ENCODE data around the gene LTN1.
"Not testable (repeated sequence)": the region's sequence is repeated elsewhere in the genome, so short reads cannot be mapped to it uniquely, and the experiment has no call there.

The LTN1 gene

GRCh38 chr21:28975397-28975796, 17.3 kb downstream of the LTN1 start:
- DNase-seq = no peak

DNA sequence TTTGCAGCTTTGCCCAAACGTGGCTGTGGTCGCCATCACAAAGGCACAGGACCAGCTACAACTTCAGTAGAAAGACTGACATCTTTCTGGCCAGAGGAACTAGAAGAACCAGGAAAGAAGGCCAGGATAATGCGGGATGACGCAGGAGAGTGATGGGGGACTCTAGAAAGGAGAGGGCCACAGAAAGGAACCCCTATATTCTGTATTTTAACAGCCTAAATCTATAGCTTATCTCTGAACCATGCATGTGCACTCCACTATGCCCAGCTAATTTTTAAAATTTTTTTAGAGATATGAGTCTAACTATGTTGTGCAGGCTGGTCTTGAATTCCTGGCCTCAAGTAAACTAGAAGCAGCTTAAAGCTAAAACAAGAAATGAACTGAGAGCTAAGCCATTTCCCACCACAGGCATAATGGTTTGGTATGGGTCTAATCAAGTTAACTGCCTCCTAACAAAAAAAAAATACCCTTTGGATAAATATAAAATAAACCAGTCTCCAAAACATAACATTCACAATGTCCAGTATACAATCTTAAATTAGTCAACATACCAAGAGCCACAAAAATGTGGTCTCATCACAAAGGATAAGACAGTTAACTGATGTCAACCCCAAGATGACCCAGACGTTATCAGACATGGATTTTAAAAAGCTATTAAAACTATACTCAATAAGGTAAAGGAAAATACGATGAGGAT, 18.0 kb downstream of the LTN1 start:
- no peak for DNase-seq

- DNase-seq = no peak
Observed at GRCh38 chr21:28972398-28972797, 20.3 kb downstream of the LTN1 start.

DNA sequence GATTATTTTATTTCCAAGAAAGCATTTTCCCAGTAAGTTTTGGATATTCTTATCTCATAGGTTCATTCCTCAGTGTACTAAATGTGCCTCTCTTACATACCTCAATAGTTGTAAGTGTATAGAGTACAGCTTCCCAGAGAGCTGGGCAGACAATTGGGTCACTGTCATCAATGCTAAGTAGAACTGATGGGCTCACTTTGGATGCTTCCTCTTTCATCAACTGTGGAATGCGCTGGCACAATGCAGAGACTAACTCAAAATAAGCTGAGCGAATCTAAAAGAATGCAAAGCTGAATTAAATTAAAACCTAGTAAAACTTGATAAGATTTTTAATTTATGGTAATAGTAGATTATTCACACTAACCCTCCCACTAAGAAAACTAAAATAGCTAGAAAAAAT, 21.5 kb downstream of the LTN1 start:
- no peak for DNase-seq

DNA sequence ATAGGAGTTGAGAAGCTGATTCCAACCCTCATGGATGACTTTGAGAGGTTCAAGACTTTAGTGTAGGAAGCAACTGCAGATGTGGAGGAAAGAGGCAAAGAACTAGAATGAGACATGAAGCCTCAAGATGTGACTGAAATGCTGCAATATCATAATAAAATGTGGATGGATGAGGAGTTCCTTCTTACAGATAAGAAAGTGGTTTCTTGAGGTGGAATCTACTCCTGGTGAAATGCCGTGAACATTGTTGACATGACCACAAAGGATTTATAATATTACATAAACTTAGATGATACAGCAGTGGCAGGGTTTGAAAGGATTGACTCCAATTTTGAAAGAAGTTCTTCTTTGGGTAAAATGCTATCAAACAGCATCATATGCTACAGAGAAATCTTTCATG, 28.8 kb downstream of the LTN1 start:
- no peak for DNase-seq

- no peak for DNase-seq
Observed at GRCh38 chr21:28962465-28962864, 30.2 kb downstream of the LTN1 start.

DNA sequence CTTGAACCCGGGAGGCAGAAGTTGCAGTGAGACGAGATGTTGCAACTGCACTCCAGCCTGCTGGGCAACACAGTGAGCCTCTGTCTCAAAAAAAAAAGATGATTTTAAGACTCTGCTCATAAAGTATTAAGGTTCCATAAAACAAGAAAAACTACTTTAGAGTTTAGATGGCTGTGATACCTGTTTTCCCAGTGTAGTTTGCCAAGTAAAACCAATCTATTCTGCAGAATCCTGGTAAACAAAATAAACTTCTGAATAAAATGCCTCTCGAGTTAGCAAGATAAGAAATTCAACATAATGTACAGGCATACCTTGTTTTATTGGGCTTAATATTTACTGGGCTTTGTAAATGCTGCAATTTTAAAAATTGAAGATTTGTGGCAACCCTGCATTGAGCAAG, 30.8 kb downstream of the LTN1 start:
- DNase-seq = no peak

GRCh38 chr21:28960245-28960644, 32.4 kb downstream of the LTN1 start:
- no peak for DNase-seq

DNA sequence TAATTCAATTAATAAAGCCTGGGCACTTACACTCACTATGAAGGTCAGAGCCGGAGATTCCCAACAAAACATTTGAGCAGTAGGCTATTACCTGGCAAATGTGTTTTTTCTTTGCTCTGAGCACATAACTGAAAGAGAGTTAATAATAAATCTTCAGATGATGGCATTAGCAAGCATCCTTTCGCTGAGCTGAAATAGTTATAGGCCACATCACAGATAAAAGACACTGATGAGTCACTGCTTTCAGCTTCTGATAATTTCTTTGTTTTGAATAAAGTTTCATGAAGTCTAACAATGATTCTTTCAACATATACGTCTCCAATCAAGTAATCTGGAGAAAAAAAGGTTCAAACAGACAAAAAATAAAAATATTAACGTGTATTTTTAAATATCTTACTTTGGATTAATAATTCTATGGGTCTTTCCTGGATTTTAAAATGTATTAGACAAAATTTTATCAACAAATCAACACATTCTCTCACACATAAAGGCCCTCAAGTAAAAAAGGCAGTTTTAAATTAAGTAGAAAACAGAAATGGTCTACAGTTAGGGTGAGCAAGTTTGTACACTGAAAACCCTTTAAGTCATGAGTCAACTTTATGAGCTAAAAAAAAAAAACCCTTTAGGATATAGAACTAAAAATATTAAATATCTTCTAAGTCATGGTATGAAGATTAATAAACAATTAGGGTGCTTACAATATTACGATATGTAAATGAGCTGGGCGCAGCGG, 33.1 kb downstream of the LTN1 start:
- DNase-seq = no peak

- DNase-seq = no peak
Observed at GRCh38 chr21:28953247-28953646, 39.4 kb downstream of the LTN1 start.

DNA sequence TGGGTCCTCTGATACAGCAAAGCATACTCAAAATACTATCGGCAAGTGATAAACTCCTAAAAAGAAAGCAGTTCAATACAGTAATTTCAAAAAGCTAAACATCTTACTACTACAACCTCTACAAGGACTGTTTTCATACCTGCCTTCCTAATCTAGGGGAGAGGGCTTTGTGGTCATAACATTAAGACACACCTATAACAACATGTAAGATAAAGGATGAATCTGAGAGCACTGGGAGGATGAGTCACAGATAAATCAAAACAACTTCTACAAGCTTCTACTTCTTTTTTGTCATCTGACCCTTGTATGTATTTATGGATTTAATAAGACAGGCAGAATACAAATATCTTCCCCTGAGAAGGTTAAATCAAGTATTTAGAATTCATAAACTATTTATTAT, 40.0 kb downstream of the LTN1 start:
- no peak for DNase-seq

- DNase-seq = no peak
Observed at GRCh38 chr21:28949318-28949717, 43.4 kb downstream of the LTN1 start.

GRCh38 chr21:28944296-28944695, 48.4 kb downstream of the LTN1 start:
- no peak for DNase-seq

GRCh38 chr21:28943631-28944030, 49.0 kb downstream of the LTN1 start:
- DNase-seq = no peak

DNA sequence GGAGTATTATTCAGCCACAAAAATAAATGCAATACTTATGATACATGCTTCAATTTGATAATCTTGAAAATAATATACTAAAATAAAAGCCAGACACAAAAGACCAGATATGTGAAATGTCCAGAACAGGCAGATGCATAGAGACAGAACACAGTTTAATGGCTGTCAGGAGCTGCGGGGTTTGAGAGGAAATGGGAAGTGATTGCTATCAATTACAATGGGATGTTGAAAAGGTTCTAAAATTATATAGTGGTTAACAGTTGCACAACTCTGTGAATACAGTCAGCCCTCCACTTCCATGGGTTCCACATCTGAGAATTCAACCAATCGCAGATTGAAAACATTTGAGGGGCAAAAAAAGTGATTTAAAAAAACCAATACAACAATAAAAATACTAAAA, 54.0 kb downstream of the LTN1 start:
- DNase-seq = no peak

DNA sequence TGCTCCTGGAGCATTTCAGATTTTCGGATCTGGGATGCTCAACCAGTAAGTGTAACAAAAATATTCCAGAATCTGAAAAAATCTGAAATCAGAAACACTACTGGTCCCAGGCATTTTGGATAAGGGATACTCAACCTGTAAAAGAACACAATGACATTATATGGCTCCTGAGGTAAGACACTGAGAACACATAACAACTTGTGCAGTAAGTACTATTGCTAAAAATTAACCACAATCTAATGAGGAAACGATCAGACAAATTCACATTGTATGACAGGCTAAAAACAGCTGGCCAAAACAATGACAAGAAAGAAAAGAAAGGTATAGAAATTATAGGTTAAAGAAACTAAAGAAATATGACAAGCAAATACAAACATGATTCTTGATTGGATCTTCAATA, 54.9 kb downstream of the LTN1 start:
- no peak for DNase-seq

- DNase-seq = no peak
Observed at GRCh38 chr21:28936721-28937120, 56.0 kb downstream of the LTN1 start.

DNA sequence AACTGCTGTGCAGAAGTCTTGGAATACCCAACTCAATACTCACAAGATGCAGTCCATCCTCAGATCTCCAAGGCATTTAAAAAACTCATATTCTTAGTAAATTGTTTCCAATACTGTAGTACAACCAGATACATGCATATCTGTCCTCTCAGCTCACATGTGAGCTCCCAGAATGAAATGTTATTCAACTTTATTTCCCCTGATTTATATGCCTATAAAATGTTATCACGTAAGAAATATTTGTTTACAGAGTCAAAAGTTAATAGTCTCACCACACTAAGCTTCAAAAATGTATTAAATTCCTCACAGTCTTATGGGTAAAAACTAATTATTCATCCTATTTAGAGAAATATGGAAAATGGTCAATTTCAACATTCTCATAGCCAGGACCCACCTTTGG, 56.6 kb downstream of the LTN1 start:
- no peak for DNase-seq

DNA sequence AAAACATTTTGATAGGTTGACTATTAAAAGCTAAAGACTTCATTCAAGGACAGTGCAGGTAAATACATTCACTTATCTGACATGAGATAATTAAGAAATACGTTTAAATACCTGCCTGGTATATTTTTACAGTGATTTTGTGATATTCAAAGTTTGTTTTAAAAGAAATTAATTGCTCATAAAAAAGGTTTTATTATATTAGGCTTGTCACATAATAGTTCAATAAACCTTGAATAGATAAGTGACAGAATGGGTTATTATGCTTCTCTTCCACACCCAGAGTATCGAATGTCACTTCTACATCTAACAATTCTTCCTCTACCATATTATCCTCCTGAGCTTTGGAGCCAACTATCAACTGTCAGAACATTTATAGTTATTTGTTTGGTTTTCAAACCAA, 60.0 kb downstream of the LTN1 start:
- DNase-seq = no peak

DNA sequence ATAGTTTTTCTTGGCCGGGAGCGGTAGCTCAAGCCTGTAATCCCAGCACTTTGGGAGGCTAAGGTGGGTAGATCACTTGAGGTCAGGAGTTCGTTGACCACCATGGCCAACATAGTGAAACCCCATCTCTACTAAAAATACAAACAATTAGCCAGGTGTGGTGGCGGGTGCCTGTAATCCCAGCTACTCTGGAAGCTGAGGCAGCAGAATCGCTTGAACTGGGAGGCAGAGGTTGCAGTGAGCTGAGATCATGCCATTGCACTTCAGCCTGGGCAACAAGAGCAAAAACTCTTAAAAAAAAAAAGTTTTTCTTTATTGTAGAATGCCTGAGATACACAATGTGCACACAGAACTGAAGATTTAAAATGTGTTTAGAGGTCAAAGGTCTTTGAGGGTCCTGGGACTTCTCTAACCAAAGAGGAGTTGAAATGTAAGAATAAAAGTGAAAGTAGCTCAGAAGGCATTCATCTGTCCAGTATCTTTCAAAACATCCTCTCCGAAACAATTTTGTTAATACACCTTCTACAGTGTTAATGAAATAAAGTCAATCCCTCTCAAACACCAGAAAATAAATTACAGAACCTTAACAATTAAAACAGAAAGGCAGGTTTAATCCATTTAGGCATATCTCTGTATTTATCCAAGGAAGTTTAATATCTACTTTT, 60.8 kb downstream of the LTN1 start:
- DNase-seq = not testable (repeated sequence)

DNA sequence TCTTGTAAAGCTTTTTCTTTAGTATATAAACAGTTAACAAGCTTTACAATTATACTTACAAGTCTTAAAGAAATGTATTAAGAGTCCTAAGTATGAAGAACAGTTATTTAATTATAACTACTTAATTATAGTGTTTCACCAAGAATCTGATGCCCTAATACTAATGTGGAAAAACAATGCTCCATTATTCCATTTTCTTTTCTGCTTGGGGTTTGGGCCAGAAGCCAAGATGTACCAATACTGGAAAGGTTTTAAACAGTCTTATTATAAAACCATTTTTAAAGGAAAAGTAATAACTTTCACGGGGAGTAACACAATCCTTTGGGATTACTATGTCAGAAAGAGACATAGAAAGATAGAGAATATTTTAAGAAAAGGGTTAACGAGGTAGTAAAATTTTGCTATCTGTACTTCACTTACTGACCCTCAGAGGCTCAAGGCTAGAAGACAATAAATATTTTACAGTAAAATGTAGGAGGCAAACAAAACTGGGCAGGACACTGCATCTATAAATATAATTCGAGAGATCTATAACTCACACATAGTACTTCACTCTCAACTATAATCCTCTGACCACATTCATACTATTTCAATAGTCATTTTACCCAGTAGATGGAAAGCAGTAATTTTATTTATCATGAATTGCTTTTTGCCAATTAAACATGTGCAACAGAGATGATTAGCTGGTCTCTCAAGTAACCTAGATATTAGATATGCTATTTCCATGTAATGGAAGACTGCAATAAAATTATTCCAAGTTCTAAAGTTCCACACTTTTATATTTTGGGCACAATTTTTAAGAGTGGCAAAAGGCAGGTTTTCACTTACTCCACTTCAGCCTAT, 63.9 kb downstream of the LTN1 start:
- no peak for DNase-seq

GRCh38 chr21:28927130-28927529, 65.5 kb downstream of the LTN1 start:
- DNase-seq = no peak

DNA sequence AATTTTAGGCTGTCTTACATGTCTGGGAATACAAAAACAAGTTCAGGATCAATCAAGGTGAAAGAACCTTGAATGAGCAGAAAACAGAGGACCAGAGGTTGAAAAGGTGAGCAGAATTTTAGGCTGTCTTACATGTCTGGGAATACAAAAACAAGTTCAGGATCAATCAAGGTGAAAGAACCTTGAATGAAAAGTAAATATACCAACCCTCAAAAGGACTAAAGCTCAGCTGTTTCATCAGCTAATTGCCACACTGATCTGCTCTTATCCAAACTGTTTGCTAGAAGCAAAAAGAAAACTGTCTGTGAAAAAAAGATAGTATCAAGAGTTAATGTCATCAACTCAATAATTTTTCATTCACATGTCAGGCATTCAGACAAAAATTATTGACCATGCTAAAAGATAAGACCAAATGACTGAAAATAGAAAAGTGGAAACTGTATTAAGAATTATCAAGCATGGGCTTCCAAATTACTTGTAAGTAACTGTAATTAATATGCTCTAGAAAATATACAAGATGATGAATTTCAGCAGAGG, 69.2 kb downstream of the LTN1 start:
- DNase-seq = no peak

Data from NCI-H345 (cell line).